Stimulated activated CD8-positive, alpha-beta memory T cell treated with anti-CD3 and anti-CD28 coated beads, Interleukin-4, amount 100 ng/mL, for 48 hours (primary cell): ENCODE results near the gene PCSK9.
"Not testable (repeated sequence)": the region's sequence is repeated elsewhere in the genome, so short reads cannot be mapped to it uniquely, and the experiment has no call there.

Experiments
- DNase-seq: peaks from one replicate; pipeline ENCODE4 v3.0.0-alpha.2; 2020

The PCSK9 gene

DNA sequence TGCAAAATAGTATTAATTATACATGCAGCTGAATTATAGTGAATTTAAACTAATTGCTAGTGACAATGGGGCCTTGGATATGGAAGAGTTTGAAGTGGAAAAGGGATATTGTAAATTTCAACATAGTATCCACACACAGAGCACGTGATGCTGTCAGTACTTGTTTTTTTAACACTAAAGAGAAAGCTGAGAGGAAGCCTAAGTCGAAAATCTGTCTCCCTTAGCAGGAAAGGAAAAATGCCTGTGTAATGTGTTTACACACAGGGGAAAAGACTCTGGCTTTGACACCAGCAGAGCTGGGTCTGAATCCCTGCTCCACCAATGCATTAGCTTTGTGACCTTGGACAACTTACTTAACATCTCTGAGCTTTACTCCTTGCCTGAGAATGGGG, 42.6 kb downstream of the PCSK9 start:
- DNase-seq, result no peak

GRCh38 chr1:55084257-55084656, 44.9 kb downstream of the PCSK9 start:
- DNase-seq, result no peak

DNA sequence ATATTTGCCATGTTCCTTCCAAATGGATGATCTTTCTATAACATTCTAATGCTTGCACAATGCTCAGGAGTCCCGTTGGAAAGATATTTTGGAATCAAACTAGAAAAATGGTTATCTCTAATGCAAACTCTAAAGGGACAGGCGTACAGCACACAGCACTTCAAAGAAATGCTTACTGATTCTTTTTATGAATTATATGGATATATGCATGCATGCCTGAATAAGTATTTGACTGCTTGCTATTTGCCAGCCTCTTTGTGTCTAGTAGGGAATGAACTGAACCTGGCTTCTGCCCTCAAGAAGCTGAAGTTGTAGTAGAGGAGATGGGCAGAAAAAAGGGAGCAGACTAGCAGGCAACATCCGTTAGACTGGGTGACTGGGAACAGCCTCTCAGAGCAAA, 48.1 kb downstream of the PCSK9 start:
- DNase-seq, result no peak

- DNase-seq, result no peak
Measured at GRCh38 chr1:55088413-55088812, 49.1 kb downstream of the PCSK9 start.

GRCh38 chr1:55089683-55090082, 50.3 kb downstream of the PCSK9 start:
- no peak for DNase-seq

DNA sequence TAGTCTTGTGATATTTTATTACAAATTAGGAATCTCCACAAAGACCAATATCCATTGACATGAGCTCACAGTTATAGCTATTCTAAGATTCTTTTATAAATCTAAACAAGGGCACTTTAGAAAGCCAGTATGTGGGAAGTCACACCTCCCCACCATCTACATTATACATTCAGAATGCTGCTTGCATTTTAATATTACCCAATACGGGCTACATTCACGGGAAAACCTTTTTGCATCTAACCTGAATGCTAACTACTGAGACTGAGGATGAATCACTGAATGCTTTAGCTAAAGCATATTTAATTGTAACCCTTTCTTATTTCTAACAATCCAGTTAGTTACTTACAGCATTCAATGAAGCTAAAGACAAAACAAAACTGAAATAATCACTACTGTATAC, 53.1 kb downstream of the PCSK9 start:
- DNase-seq, result no peak

DNA sequence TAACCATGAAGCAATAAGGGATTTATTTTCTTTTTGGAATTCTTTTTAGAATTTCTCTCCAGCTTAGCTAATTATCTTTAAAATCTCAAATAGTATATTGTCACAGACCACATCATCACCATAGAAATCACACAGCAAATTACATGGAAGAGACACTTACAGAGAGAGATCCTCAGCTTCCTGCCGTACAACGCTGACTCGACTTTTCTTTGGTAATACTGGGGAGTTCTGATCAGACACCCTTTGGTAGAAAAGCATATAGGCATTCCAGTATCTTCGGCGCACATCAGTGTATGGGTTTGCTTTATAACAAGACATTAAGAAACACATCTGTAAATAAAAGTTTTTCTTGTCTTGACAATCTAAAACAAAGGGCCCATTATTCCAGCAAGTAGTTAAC, 55.7 kb downstream of the PCSK9 start:
- no peak for DNase-seq

- no peak for DNase-seq
Measured at GRCh38 chr1:55103891-55104290, 64.5 kb downstream of the PCSK9 start.

DNA sequence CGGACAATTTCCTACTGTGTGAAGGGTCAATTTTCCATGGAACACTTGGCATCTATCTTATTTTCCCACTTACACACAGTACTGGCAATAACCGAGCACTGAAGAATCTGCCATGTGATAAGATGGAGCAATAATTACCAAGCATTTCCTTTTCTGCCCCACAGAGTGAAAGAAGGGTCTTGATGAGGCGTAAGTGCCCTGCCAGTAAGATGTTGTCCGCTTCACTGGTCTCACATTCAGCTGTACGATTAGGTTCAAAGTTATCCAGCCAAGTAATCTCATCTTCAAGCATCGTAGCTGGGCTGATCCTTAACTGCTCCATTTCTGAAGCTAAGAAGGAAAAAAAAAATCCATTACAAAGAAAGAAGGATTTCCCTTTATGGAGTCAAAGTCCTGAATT, 67.8 kb downstream of the PCSK9 start:
- DNase-seq, result no peak

GRCh38 chr1:55109005-55109404, 69.7 kb downstream of the PCSK9 start:
- not testable (repeated sequence) for DNase-seq
